NB4 (cell line): ENCODE data around the gene EZR.

Experiments
- CTCF ChIP-seq: IDR thresholded peaks from one replicate; pipeline ENCODE4 v1.5.1; 2012; ENCODE audit warnings: low read depth, low read length
- MYC ChIP-seq: IDR thresholded peaks from 2 replicates; pipeline ENCODE4 v1.6.1; 2011; ENCODE audit warnings: low read depth, low read length
- POLR2A ChIP-seq: IDR thresholded peaks from 2 replicates; pipeline ENCODE4 v1.6.1; 2011; ENCODE audit warnings: mild to moderate bottlenecking; ENCODE audit not compliant: insufficient read length; ENCODE audit errors: extremely low read depth

DNA sequence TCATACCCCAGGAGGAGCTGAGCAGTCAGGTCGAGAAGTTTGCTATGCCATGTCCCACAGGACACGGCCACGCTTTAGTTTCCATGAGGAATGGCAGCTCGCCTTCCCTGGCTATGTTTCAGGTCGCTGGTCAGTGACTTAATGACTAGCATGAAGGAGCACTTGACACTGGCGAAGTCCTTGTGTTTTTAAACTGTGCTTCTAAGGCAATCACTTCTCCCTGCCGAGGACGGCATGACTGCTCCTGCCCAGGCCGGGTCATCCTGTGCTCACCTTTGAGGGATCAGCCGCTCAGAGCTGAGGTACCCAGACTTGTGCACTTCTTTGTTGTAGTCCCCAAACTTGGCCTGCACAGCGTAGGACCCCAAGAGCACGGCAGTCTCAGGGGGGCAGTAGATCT, 34.1 kb downstream of the EZR start:
- TF ChIP-seq CTCF (no peak), POLR2A (no peak), MYC (no peak)
